Measurements from ENCODE around the gene OCIAD1. TPM values are rescaled to one million over a fixed set of nuclear protein-coding genes. Genes with fewer than 3 reads are reported as not detected.

The OCIAD1 gene
- total RNA-seq, 4 donors from 2014 or later: 63.3 to 97.7 (median 77.8) TPM

DNA sequence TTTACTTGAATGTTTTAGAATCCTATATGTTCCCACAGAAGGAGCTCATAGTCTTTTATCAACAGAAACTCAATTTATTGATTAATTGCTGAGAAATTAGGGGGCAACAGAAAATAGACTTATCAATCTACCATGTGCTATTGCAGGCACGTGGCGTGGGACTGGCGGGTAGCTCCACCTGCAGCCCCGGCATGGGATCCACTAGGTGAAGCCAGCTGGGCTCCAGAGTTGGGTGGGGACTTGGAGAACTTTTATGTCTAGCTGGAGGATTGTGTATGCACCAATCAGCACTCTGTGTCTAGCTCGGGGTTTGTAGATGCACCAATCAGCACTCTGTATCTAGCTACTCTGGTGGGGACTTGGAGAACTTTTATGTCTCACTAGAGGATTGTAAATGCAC, 3.3 kb upstream of the OCIAD1 start:
- H3K9me3 ChIP-seq: no peaks in the 10 kb centered on the region
- WGBS, 2 donors: 90 to 93% methylated on average over 5 of the region's 5 CpGs
- no peaks in the 10 kb centered on the region for H3K36me3 ChIP-seq
- H3K4me1 ChIP-seq: peaks cover 2 to 17% (median 7%) of the 10 kb centered on the region in 3 donors
- no peak overlapping the region for H3K4me3 ChIP-seq
- DNase-seq: no peak
- peaks cover 0 to 18% (median 0%) of the 10 kb centered on the region in 4 donors for H3K27me3 ChIP-seq
- H3K27ac ChIP-seq: no peak overlapping the region
- no peak for TF ChIP-seq POLR2A (IDR thresholded peaks at IDR 0.05)
- intact Hi-C loops (cut with DNase I): no loop called here

DNA sequence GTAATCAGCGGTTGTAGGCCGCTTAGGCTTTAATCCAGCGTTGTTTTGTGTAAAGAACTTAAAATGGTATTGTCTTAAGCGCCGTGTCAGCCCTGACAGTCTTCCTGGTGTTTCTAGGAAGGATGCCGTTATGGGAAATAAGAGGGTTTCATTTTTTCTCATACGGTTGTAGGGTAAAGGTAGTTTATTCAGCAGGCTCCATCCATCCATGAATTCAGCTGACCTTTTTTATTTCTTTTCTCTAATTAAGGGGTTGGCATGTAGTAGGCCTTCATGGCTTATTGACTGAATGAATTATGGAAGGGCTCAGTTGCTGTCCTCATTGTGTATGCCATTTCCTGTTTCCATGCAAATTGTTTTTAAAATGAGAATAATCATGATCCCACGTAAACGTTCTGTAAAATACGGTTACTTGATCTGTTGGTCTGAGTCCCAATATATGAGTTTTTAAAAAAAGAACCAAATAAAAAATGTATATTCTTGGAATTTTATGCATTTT, 693 bp downstream of the OCIAD1 start:
- TF ChIP-seq POLR2A (IDR thresholded peaks at IDR 0.05): no peak
- TF ChIP-seq, protein P1, sequence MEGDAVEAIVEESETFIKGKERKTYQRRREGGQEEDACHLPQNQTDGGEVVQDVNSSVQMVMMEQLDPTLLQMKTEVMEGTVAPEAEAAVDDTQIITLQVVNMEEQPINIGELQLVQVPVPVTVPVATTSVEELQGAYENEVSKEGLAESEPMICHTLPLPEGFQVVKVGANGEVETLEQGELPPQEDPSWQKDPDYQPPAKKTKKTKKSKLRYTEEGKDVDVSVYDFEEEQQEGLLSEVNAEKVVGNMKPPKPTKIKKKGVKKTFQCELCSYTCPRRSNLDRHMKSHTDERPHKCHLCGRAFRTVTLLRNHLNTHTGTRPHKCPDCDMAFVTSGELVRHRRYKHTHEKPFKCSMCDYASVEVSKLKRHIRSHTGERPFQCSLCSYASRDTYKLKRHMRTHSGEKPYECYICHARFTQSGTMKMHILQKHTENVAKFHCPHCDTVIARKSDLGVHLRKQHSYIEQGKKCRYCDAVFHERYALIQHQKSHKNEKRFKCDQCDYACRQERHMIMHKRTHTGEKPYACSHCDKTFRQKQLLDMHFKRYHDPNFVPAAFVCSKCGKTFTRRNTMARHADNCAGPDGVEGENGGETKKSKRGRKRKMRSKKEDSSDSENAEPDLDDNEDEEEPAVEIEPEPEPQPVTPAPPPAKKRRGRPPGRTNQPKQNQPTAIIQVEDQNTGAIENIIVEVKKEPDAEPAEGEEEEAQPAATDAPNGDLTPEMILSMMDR (IDR thresholded peaks at IDR 0.05): no peak
- intact Hi-C loops (cut with DNase I): no loop called here
- Histone ChIP-seq H3K9me3 (no peaks in the 10 kb centered on the region), H3K27me3 (peaks cover 0 to 8% (median 0%) of the 10 kb centered on the region in 4 donors), H3K4me3 (peak overlapping the region; percentile 75 to 93 (median 81)), H3K4me1 (peaks cover 7 to 24% (median 12%) of the 10 kb centered on the region in 3 donors), H3K27ac (peak overlapping the region; percentile 90 to 96 (median 95)), H3K36me3 (peaks cover 0 to 37% (median 21%) of the 10 kb centered on the region in 3 donors)
- no peak for DNase-seq
- 2 to 3% methylated on average over 10 of the region's 10 CpGs for WGBS, 2 donors

DNA sequence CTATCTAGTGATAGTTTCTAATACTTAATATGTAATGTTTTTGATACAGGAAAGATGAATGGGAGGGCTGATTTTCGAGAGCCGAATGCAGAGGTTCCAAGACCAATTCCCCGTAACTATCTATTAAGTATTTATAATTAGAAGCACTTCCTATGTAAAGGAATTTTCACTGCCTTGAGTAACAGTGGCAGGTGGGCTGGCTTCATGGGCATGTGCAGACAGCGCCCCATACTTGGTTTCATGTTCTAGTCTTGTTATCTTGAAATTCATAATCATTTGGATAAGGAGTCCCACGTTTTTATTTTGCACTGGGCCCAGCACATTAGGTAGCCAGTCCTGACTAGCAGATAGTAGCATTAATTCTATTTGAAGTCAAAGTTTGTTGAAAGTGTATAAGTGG, 1.7 kb downstream of the OCIAD1 start:
- DNase-seq: no peak
- Histone ChIP-seq H3K4me3 (peak overlapping the region in 1 of 4 donors; percentile 77), H3K4me1 (peaks cover 7 to 24% (median 12%) of the 10 kb centered on the region in 3 donors), H3K27ac (no peak overlapping the region), H3K27me3 (peaks cover 0 to 4% (median 0%) of the 10 kb centered on the region in 4 donors), H3K9me3 (no peaks in the 10 kb centered on the region), H3K36me3 (peaks cover 0 to 47% (median 29%) of the 10 kb centered on the region in 3 donors)
- TF ChIP-seq, protein P1 (IDR thresholded peaks at IDR 0.05): no peak
- TF ChIP-seq POLR2A (IDR thresholded peaks at IDR 0.05): no peak
- 77 to 85% methylated on average over 5 of the region's 5 CpGs for WGBS, 2 donors
- intact Hi-C loops (cut with DNase I): no loop called here

DNA sequence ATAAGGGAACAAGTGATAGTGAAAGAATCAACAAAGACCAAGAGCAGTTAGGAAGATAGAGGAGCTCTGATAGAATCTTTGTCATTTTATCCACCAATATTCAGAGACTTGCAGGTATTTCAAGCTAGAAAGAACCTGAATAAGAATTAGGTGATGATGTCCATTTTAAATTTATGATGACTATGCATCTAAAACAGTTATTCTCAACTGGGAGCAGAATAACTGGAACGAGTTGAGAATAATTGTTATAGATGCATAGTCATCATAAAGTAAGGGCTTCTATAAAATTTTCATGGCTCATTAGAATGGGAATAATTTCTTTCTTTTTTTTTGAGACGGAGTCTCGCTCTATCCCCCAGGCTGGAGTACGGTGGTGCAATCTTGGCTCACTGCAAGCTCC, 5.8 kb downstream of the OCIAD1 start:
- TF ChIP-seq POLR2A (IDR thresholded peaks at IDR 0.05): no peak
- TF ChIP-seq, protein P1 (IDR thresholded peaks at IDR 0.05): no peak
- Histone ChIP-seq H3K4me3 (no peak overlapping the region), H3K36me3 (peaks cover 0 to 86% (median 36%) of the 10 kb centered on the region in 3 donors), H3K9me3 (no peaks in the 10 kb centered on the region), H3K27me3 (no peaks in the 10 kb centered on the region), H3K27ac (no peak overlapping the region), H3K4me1 (peaks cover 7 to 17% (median 12%) of the 10 kb centered on the region in 3 donors)
- DNase-seq: no peak
- WGBS, 2 donors: 94 to 96% methylated on average over 4 of the region's 4 CpGs
- intact Hi-C loops (cut with DNase I): no loop called here

DNA sequence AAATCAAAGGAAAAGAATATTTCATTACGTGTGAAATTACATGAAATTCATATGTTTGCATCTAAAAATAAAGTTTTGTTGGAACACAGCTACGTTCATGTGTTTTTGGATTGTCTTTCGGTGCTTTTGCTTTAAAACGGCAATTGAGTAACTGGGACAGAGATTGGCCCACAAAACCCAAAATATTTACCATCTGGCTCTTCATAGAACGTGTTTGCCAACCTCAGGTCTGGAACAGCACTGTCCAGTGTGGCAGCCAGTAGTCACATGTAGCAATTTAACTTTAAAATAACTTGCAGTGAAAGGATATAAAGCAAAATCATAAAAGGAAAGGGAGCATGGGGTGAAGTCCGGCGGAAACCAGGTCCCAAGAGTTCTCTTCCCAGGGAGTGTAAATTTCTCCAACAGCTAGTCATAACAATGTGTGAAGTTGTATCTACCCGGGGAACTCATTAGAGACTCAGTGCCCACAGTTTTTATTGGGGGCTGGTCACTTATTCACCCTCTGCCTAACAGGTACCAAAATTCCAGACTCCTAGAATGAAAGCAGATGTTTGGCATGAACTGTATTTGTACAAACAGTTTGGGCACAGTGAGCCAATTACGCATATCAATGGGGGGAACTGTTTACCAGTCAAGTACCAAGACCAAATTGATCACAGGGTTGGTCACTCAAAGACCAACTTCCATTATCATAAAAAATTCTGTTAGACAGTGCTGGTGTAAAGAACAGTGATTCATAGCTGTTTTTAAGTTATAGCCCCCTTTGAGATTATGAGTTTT, 10.3 kb downstream of the OCIAD1 start:
- Histone ChIP-seq H3K4me1 (no peaks in the 10 kb centered on the region), H3K36me3 (peaks cover 0 to 94% (median 16%) of the 10 kb centered on the region in 3 donors), H3K4me3 (no peak overlapping the region), H3K27me3 (no peaks in the 10 kb centered on the region), H3K27ac (no peak overlapping the region), H3K9me3 (no peaks in the 10 kb centered on the region)
- TF ChIP-seq, protein P1 (IDR thresholded peaks at IDR 0.05): no peak
- TF ChIP-seq POLR2A (IDR thresholded peaks at IDR 0.05): no peak
- intact Hi-C loops (cut with DNase I): no loop called here
- DNase-seq: no peak
- WGBS, 2 donors: 82 to 85% methylated on average over 9 of the region's 9 CpGs
